IMR-90 (cell line): Measurements from ENCODE around the gene MTX2. TPM values are rescaled to one million over a fixed set of nuclear protein-coding genes. Genes with fewer than 3 reads are reported as not detected.

ENCODE experiments used
- ATAC-seq: fragments of 200-7000 bp; cut with Tn5 transposase; 2 replicates; pipeline ENCODE4 v1.9.1; 2020; ENCODE audit warnings: low read depth, mild to moderate bottlenecking, moderate library complexity
- BruUV-seq: library from RNA; stranded (reverse); fragments of 400-500 nt; replicated peaks from 2 replicates; lab custom pipeline; 2021; lab: Mats Ljungman, UMichigan
- CTCF ChIA-PET: fragments of 300-600 bp; formaldehyde crosslinking; extraction: SDS; loops from one replicate; lab custom pipeline; 2021; ENCODE audit warnings: antibody characterized with exemption; lab: Yijun Ruan, JAX
- POLR2A ChIA-PET: fragments of 300-600 bp; sonication (Branson Sonifier 250); formaldehyde crosslinking; loops from one replicate; lab custom pipeline; 2022; ENCODE audit warnings: antibody characterized with exemption; ENCODE audit not compliant: unreplicated experiment; lab: Charles Lee
- DNase-seq: peaks from one replicate; pipeline ENCODE4 v3.0.0; 2013
- H2AFZ ChIP-seq: replicated peaks from 2 replicates; pipeline ENCODE3; 2013; ENCODE audit warnings: low read length, mild to moderate bottlenecking; ENCODE audit not compliant: poor library complexity
- H2AK5ac ChIP-seq: 2 replicates; pipeline ENCODE4 v1.6.1; 2013; ENCODE audit warnings: low read depth, low read length, inconsistent platforms
- H2AK9ac ChIP-seq: replicated peaks from 2 replicates; pipeline ENCODE3; 2013; ENCODE audit warnings: mild to moderate bottlenecking, low read depth, low read length, moderate library complexity; ENCODE audit not compliant: poor library complexity
- H2BK120ac ChIP-seq: 2 replicates; pipeline ENCODE4 v1.6.1; 2013; ENCODE audit warnings: low read depth, low read length, inconsistent platforms
- H2BK15ac ChIP-seq: 3 replicates; pipeline ENCODE4 v1.6.1; 2013; ENCODE audit warnings: low read depth, low read length, inconsistent platforms
- H2BK20ac ChIP-seq: 2 replicates; pipeline ENCODE4 v1.6.1; 2013; ENCODE audit warnings: low read depth, mild to moderate bottlenecking, inconsistent platforms, low read length, moderate library complexity
- H2BK5ac ChIP-seq: 2 replicates; pipeline ENCODE4 v1.6.1; 2013; ENCODE audit warnings: mild to moderate bottlenecking, low read depth, low read length, inconsistent platforms; ENCODE audit not compliant: poor library complexity, severe bottlenecking
- H3K14ac ChIP-seq: replicated peaks from 2 replicates; pipeline ENCODE4 v1.6.1; 2013; ENCODE audit warnings: low read depth, low read length, inconsistent platforms
- H3K18ac ChIP-seq: 2 replicates; pipeline ENCODE4 v1.6.1; 2013; ENCODE audit warnings: low read depth, low read length, control low read depth
- H3K23ac ChIP-seq: 2 replicates; pipeline ENCODE4 v1.6.1; 2013; ENCODE audit warnings: low read depth, low read length, inconsistent platforms
- H3K27ac ChIP-seq: 2 replicates; pipeline ENCODE4 v1.5.1; 2013; ENCODE audit warnings: mild to moderate bottlenecking, control low read depth, low read length; ENCODE audit not compliant: insufficient read depth
- H3K27me3 ChIP-seq: 2 replicates; pipeline ENCODE4 v1.6.1; 2013; ENCODE audit warnings: low read length; ENCODE audit not compliant: control insufficient read depth, insufficient read depth
- H3K36me3 ChIP-seq: 2 replicates; pipeline ENCODE4 v1.6.1; 2013; ENCODE audit warnings: low read length, mixed read lengths; ENCODE audit not compliant: control insufficient read depth, insufficient read depth
- H3K4ac ChIP-seq: 2 replicates; pipeline ENCODE4 v1.6.1; 2013; ENCODE audit warnings: low read depth, low read length, inconsistent platforms
- H3K4me1 ChIP-seq: 2 replicates; pipeline ENCODE4 v1.6.1; 2013; ENCODE audit warnings: low read length, mixed read lengths; ENCODE audit not compliant: control insufficient read depth, insufficient read depth
- H3K4me2 ChIP-seq: 2 replicates; pipeline ENCODE4 v1.6.1; 2013; ENCODE audit warnings: low read depth, mild to moderate bottlenecking, control low read depth, low read length, moderate library complexity
- H3K4me3 ChIP-seq: 2 replicates; pipeline ENCODE4 v1.5.1; 2013; ENCODE audit warnings: low read depth, mild to moderate bottlenecking, control low read depth, low read length, moderate library complexity; ENCODE audit not compliant: insufficient read depth
- H3K56ac ChIP-seq: 2 replicates; pipeline ENCODE4 v1.6.1; 2013; ENCODE audit warnings: low read length, inconsistent platforms; ENCODE audit not compliant: insufficient read depth; ENCODE audit errors: extremely low read depth
- H3K79me1 ChIP-seq, 2 experiments: 2 replicates each; pipeline ENCODE4 v1.6.1; 2013; ENCODE audit warnings: low read length in 2 of 2, inconsistent platforms in 1 of 2, low read depth in 1 of 2
- H3K9ac ChIP-seq: 2 replicates; pipeline ENCODE4 v1.6.1; 2013; ENCODE audit warnings: low read depth, low read length, control low read depth
- H3K9me1 ChIP-seq: 2 replicates; pipeline ENCODE4 v1.6.1; 2013; ENCODE audit warnings: low read length, inconsistent platforms; ENCODE audit not compliant: insufficient read depth
- H3K9me3 ChIP-seq: 2 replicates; pipeline ENCODE4 v1.6.1; 2013; ENCODE audit warnings: low read length; ENCODE audit not compliant: control insufficient read depth, insufficient read depth
- H4K20me1 ChIP-seq: 2 replicates; pipeline ENCODE4 v1.6.1; 2013; ENCODE audit warnings: low read length, inconsistent platforms; ENCODE audit not compliant: insufficient read depth
- H4K5ac ChIP-seq: 2 replicates; pipeline ENCODE4 v1.6.1; 2013; ENCODE audit warnings: mild to moderate bottlenecking, low read depth, low read length, control low read depth
- H4K8ac ChIP-seq, 2 experiments: 2 replicates each; pipeline ENCODE4 v1.6.1; 2013; ENCODE audit warnings: low read depth in 2 of 2, low read length in 2 of 2, control low read depth in 1 of 2, inconsistent platforms in 1 of 2
- H4K91ac ChIP-seq: 2 replicates; pipeline ENCODE4 v1.6.1; 2013; ENCODE audit warnings: low read depth, low read length, inconsistent platforms; ENCODE audit not compliant: insufficient read depth
- BHLHE40 ChIP-seq: fragments of 150-350 bp; IDR thresholded peaks from 2 replicates; pipeline ENCODE4 v1.6.1; 2016; ENCODE audit warnings: mild to moderate bottlenecking, low read depth, low read length
- MAFK ChIP-seq: IDR thresholded peaks from 2 replicates; pipeline ENCODE4 v1.6.1; 2012; ENCODE audit warnings: low read depth, low read length, improper control_type of control experiment
- POLR2A ChIP-seq: IDR thresholded peaks from 2 replicates; pipeline ENCODE4 v1.6.1; 2012; ENCODE audit warnings: mild to moderate bottlenecking, low read depth, low read length
- WGBS, 2 experiments: methylation state at CpG; one replicate each; pipeline versions ENCODE4 v1.1.5 to v1.1.7; 2013; ENCODE audit warnings: missing lambda C conversion rate in 2 of 2; ENCODE audit not compliant: insufficient read length in 1 of 2; ENCODE audit errors: extremely low coverage in 2 of 2; 5-methylcytosine and 5-hydroxymethylcytosine counted together
- dilution Hi-C: fragments of 300-500 bp; cut with HindIII; formaldehyde crosslinking; loops from one replicate; pipeline ENCODE4 v1.14.3; 2018; ENCODE audit warnings: low sequenced_read_pairs; ENCODE audit not compliant: unreplicated experiment
- in situ Hi-C: fragments of 300-500 bp; cut with MboI; formaldehyde crosslinking; loops from 3 replicates; pipeline ENCODE4 v1.14.3; 2019; ENCODE audit warnings: low sequenced_read_pairs, inconsistent platforms, mixed read lengths
- intact Hi-C: fragments of 100-400 bp; cut with micrococcal nuclease; formaldehyde crosslinking; loops from 2 replicates; pipeline ENCODE4 v1.10.0; 2022
- polyA plus RNA-seq, 3 experiments: library from polyadenylated mRNA; depleted of rRNA; stranded (reverse); fragments of >200 nt; gene quantifications; 2 replicates each; pipeline ENCODE4 v1.2.3, GENCODE V29; 2012; ENCODE audit warnings: low replicate concordance in 1 of 3
- total RNA-seq: library from RNA; depleted of rRNA; stranded (reverse); fragments of >200 nt; gene quantifications from 2 replicates; pipeline ENCODE4 v1.2.3, GENCODE V29; 2012

MTX2 gene
- total and polyA plus RNA-seq, 2 of the 4 experiments (the other 2 are of a cell fraction), result 24.9 to 37.8 TPM

- Histone ChIP-seq H3K4ac (no peak overlapping the region), H2AK5ac (no peak overlapping the region), H3K79me1 (no peaks in the 10 kb centered on the region), H3K4me2 (no peak overlapping the region), H3K9me3 (no peaks in the 10 kb centered on the region), H3K9me1 (no peaks in the 10 kb centered on the region), H3K56ac (no peak overlapping the region), H3K27me3 (no peaks in the 10 kb centered on the region), H4K8ac (no peak overlapping the region), H2BK5ac (no peak overlapping the region), H2BK120ac (no peak overlapping the region), H2AK9ac (no peak overlapping the region), H2AFZ (no peak overlapping the region), H4K5ac (no peak overlapping the region), H3K14ac (no peak overlapping the region), H3K23ac (no peak overlapping the region), H4K91ac (no peak overlapping the region), H3K36me3 (no peaks in the 10 kb centered on the region), H3K9ac (no peak overlapping the region), H2BK15ac (no peak overlapping the region), H3K27ac (no peak overlapping the region), H2BK20ac (no peak overlapping the region), H3K4me3 (no peak overlapping the region), H3K4me1 (no peaks in the 10 kb centered on the region), H4K20me1 (no peaks in the 10 kb centered on the region), H3K18ac (no peak overlapping the region)
- ChIA-PET POLR2A (no interaction called here), CTCF (no interaction called here)
- TF ChIP-seq BHLHE40, result no peak
- TF ChIP-seq POLR2A, result no peak
- TF ChIP-seq MAFK, result no peak
- DNase-seq, result no peak
- no peak for ATAC-seq
- in situ Hi-C loops, result no loop called here
- no CpG with 5 or more reads among the region's 1 CpG for WGBS, 2 experiments
- no TSS peak for BruUV-seq
- dilution Hi-C loops, result no loop called here
- intact Hi-C loops, result no loop called here
Measured at GRCh38 chr2:176378323-176378722, 109.1 kb downstream of the MTX2 start.
